ENCODE results near the gene TSPAN32. TPM values are rescaled to one million over a fixed set of nuclear protein-coding genes. Genes with fewer than 3 reads are reported as not detected.

Gene TSPAN32
- total RNA-seq, 1 experiment from 2014 or later: not detected

DNA sequence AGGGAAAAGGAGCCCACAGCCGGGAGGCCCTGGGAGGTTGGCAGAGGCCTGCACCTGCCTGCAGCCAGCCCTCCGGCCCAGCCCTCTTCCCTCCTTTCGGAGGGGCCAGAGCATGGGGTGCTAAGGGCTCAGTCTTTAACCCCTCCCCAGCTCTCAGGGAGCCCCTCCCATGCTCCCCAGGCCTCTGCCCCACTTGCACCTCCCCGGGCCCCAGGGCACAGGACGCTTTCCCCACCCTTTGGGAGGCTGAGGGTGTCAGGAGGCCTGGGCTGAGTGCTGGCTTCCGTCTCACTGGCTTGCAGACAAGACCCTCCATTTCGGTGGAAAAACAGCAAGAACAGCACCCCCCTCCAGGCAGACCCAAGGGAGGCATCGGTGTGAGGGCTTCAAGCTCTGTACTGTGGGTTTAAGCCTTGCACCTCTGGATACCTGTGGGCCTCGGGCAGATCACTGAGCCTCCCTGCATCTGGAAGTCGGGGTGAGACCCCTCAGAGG, 38.7 kb upstream of the TSPAN32 start:
- no TSS peak for BruUV-seq (replicated peaks)
- TF ChIP-seq, protein P1, sequence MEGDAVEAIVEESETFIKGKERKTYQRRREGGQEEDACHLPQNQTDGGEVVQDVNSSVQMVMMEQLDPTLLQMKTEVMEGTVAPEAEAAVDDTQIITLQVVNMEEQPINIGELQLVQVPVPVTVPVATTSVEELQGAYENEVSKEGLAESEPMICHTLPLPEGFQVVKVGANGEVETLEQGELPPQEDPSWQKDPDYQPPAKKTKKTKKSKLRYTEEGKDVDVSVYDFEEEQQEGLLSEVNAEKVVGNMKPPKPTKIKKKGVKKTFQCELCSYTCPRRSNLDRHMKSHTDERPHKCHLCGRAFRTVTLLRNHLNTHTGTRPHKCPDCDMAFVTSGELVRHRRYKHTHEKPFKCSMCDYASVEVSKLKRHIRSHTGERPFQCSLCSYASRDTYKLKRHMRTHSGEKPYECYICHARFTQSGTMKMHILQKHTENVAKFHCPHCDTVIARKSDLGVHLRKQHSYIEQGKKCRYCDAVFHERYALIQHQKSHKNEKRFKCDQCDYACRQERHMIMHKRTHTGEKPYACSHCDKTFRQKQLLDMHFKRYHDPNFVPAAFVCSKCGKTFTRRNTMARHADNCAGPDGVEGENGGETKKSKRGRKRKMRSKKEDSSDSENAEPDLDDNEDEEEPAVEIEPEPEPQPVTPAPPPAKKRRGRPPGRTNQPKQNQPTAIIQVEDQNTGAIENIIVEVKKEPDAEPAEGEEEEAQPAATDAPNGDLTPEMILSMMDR (IDR thresholded peaks at IDR 0.05; ENCODE audit: unreplicated experiment): no peak
- Mint-ChIP-seq H3K27ac (ENCODE audit: low read depth, unreplicated experiment) (no peak overlapping the region), H3K4me1 (ENCODE audit: insufficient read depth, unreplicated experiment) (no peaks in the 10 kb centered on the region), H3K27me3 (ENCODE audit: insufficient read depth, unreplicated experiment) (no peaks in the 10 kb centered on the region), H3K36me3 (ENCODE audit: insufficient read depth, unreplicated experiment) (no peaks in the 10 kb centered on the region), H3K9me3 (ENCODE audit: unreplicated experiment) (no peaks in the 10 kb centered on the region), H3K4me3 (ENCODE audit: unreplicated experiment) (no peak overlapping the region)
- ChIA-PET POLR2A (no interaction called here), CTCF (interaction anchor here (1.2 kb wide), 1 partner anchor 158 kb away, joined by 4 read pairs; no protein-coding TSS in a partner anchor)
- intact Hi-C loops (cut with micrococcal nuclease): no loop called here
- DNase-seq (ENCODE audit: unreplicated experiment): no peak

DNA sequence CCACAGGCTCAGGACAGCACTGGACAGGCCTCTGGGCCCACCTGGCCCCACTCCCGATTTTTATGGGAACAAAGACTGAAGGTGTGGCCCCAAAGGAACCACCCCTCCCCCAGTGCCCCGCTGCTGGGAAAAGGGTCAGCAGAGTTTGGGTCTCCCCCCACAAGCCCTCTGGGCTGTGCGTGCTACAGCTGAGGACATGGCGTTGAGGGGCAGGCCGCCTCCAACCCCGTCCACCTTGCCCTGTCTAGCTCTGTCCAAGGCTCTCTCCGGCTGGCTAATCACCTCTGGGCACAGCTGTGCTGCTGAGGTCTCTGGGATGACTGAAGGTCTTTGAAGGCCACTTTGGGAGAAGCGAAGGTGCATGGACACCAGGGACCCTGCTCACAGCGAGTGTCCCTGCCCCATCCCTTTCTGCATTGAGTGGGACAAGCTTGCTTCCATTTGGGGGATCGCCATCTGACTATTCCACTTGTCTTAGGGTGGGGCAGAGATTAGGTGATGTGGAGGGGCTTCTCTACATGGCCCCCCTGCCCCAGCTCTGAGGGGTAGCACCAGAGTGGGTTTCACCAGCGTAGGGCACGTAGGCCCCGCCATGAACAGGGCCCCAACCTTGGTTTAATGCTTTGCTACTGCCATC, 38.0 kb upstream of the TSPAN32 start:
- DNase-seq (ENCODE audit: unreplicated experiment): no peak
- H3K36me3 Mint-ChIP-seq (ENCODE audit: insufficient read depth, unreplicated experiment): no peaks in the 10 kb centered on the region
- ChIA-PET POLR2A (no interaction called here), CTCF (interaction anchor here (1.2 kb wide), 1 partner anchor 157 kb away, joined by 4 read pairs; no protein-coding TSS in a partner anchor)
- H3K4me3 Mint-ChIP-seq (ENCODE audit: unreplicated experiment): no peak overlapping the region
- TF ChIP-seq, protein P1 (IDR thresholded peaks at IDR 0.05; ENCODE audit: unreplicated experiment): no peak
- no peaks in the 10 kb centered on the region for H3K27me3 Mint-ChIP-seq (ENCODE audit: insufficient read depth, unreplicated experiment)
- no TSS peak for BruUV-seq (replicated peaks)
- intact Hi-C loops (cut with micrococcal nuclease): no loop called here
- H3K27ac Mint-ChIP-seq (ENCODE audit: low read depth, unreplicated experiment): no peak overlapping the region
- H3K4me1 Mint-ChIP-seq (ENCODE audit: insufficient read depth, unreplicated experiment): no peaks in the 10 kb centered on the region
- H3K9me3 Mint-ChIP-seq (ENCODE audit: unreplicated experiment): no peaks in the 10 kb centered on the region

DNA sequence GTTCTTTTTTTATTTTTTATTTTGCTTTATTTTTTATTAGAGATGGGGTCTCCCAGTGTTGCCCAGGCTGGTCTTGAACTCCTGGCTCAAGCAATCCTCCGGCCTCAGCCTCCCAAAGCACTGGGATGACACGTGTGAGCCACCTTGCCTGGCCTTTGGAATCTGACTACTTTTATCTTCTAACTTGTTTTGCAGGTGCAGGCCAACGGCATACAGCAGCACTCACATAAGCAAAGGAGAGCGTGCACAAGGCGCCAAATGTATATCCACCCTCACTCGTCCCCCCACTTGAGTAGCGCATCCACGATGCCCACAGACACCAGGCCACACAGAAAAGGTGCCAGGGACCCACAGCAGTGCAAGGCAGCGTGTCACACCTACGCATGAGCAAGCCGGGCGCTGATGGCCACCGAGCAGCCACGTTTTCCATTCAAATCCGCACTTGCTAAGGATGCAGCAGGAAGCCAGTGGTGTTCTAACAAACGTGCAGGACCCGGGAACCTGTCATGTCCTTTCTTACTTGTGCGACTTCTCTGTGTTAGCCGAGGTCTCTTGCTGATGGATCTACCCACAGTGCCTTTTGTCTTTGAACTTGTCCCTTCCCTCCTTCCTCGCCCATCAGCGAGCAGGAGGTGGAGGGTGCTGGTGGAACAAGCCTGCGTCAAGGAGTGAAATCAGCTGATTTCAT, 37.3 kb upstream of the TSPAN32 start:
- no peaks in the 10 kb centered on the region for H3K36me3 Mint-ChIP-seq (ENCODE audit: insufficient read depth, unreplicated experiment)
- ChIA-PET POLR2A (no interaction called here), CTCF (no interaction called here)
- no peaks in the 10 kb centered on the region for H3K4me1 Mint-ChIP-seq (ENCODE audit: insufficient read depth, unreplicated experiment)
- no TSS peak for BruUV-seq (replicated peaks)
- no peak overlapping the region for H3K4me3 Mint-ChIP-seq (ENCODE audit: unreplicated experiment)
- intact Hi-C loops (cut with micrococcal nuclease): no loop called here
- no peak for DNase-seq (ENCODE audit: unreplicated experiment)
- TF ChIP-seq, protein P1 (IDR thresholded peaks at IDR 0.05; ENCODE audit: unreplicated experiment): no peak
- no peaks in the 10 kb centered on the region for H3K27me3 Mint-ChIP-seq (ENCODE audit: insufficient read depth, unreplicated experiment)
- H3K27ac Mint-ChIP-seq (ENCODE audit: low read depth, unreplicated experiment): no peak overlapping the region
- no peaks in the 10 kb centered on the region for H3K9me3 Mint-ChIP-seq (ENCODE audit: unreplicated experiment)

DNA sequence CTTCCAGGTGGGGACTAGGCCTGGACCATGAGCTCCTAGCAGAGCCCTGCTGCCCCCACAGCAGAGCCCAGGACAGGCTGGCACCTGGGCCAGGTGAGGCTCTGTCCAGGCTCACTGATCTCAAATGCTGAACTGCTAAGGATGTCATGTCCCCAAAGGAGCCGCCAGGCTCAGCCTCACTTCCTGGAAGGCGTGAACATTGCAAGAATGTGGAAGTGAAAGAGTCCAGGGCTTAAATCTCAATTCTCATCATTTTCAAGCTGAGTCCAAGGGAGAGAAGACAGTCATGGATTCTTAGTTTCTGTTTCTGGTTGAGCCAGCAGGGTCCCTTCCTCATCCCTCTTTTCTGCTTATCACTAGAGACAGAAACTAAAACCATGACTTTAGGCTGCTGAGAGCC, 36.4 kb upstream of the TSPAN32 start:
- H3K27me3 Mint-ChIP-seq (ENCODE audit: insufficient read depth, unreplicated experiment): no peaks in the 10 kb centered on the region
- ChIA-PET CTCF (interaction anchor here (0.7 kb wide), 1 partner anchor 22 kb away, joined by 3 read pairs; no protein-coding TSS in a partner anchor), POLR2A (interaction anchor here (0.7 kb wide), 1 partner anchor 895 kb away, joined by 3 read pairs; no protein-coding TSS in a partner anchor)
- H3K9me3 Mint-ChIP-seq (ENCODE audit: unreplicated experiment): no peaks in the 10 kb centered on the region
- no peaks in the 10 kb centered on the region for H3K36me3 Mint-ChIP-seq (ENCODE audit: insufficient read depth, unreplicated experiment)
- TF ChIP-seq, protein P1 (IDR thresholded peaks at IDR 0.05; ENCODE audit: unreplicated experiment): no peak
- no TSS peak for BruUV-seq (replicated peaks)
- H3K27ac Mint-ChIP-seq (ENCODE audit: low read depth, unreplicated experiment): no peak overlapping the region
- no peak for DNase-seq (ENCODE audit: unreplicated experiment)
- no peaks in the 10 kb centered on the region for H3K4me1 Mint-ChIP-seq (ENCODE audit: insufficient read depth, unreplicated experiment)
- intact Hi-C loops (cut with micrococcal nuclease): no loop called here
- no peak overlapping the region for H3K4me3 Mint-ChIP-seq (ENCODE audit: unreplicated experiment)
